GM18520 (cell line): ENCODE data around the gene NCOR1.
"Not testable (repeated sequence)": the region's sequence is repeated elsewhere in the genome, so short reads cannot be mapped to it uniquely, and the experiment has no call there.

ENCODE experiments used
- ATAC-seq: cut with Tn5 transposase; IDR thresholded peaks from one replicate; pipeline ENCODE4 v1.9.1; 2021; ENCODE audit not compliant: unreplicated experiment

Gene NCOR1

DNA sequence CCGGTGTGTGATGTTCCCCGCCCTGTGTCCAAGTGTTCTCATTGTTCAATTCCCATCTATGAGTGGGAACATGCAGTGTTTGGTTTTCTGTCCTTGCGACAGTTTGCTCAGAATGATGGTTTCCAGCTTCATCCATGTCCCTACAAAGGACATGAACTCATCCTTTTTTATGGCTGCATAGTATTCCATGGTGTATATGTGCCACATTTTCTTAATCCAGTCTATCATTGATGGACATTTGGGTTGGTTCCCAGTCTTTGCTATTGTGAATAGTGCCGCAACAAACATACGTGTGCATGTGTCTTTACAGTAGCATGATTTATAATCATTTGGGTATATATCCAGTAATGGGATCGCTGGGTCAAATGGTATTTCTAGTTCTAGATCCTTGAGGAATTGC lies 63.0 kb downstream of the NCOR1 start:
- ATAC-seq, result not testable (repeated sequence)

DNA sequence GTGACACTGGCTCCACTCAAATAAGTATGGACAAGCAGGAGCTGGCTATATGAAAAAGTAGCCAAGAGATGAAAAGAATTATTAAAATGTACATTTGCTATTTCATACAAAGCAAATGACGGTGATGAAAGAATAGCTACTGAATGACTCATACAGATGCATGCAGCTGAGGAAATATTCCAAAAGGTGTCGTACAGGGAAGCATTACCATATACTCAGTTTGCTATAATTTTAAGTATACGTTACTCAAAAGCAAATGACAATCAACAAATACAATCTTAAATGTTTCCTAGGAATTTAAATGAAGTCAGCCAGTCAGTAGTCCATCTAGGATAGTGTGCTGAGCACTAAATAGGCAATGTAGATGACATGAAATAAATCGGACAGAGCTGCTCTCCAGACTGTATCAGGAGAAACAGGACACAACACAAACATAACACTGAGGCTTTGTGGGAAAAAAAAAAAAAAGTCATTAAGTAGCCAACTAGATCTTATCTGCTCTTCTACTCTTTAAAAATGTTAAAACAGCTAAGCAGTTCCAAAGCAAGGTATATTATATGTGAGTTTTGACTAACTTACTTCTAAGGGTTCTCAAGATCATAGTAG lies 65.0 kb downstream of the NCOR1 start:
- ATAC-seq, result no peak

DNA sequence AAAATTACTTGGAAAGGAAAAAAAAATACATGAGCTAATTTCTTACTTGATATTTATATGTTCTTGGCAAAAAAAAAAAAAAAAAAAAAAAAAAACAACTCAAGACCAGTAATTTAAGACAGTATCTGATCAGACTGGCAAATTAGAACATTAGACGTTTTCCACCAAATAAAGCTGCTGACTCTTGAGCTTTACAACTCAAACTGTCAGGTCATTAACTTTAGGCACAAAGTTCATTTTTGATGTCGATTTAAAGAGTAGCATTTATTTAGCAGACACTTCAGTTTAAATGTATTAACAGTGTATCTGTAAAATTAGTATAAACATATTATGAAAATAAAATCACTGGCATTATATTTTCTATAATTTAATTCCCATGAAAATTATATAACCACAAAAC lies 66.7 kb downstream of the NCOR1 start:
- no peak for ATAC-seq

DNA sequence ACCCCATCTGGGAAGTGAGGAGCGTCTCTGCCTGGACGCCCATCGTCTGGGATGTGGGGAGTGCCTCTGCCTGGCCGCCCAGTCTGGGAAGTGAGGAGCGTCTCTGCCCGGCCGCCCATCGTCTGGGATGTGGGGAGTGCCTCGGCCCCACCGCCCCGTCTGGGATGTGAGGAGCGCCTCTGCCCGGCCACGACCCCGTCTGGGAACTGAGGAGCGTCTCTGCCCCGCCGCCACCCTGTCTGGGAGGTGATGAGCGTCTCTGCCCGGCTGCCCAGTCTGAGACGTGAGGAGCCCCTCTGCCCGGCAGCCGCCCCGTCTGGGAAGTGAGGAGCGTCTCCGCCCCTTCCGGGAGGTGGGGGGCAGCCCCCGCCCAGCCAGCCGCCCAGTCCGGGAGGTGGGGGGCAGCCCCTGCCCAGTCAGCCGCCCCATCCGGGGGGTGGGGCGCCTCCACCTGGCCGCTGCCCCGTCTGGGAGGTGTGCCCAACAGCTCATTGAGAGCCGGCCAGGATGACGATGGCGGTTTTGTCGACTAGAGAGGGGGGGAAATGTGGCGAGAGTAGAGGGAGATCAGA lies 69.9 kb downstream of the NCOR1 start:
- ATAC-seq, result not testable (repeated sequence)

DNA sequence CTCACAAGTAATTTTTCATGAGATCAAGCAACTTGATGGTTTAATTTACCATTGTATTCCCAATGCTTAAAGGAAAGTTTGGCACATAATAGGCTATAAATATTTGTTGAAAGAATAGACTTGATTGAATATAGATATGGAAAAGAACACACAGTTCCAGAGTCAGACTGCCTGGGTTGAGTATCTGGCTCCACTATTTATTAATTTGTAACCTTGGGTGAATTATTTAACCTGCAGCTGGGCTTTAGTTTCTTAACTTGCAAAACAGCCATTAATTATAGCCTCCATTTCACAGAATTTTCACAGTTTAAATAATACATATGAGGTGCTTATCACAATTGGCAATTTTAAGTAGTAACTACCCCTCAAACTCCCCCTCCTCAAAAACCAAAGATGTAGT lies 73.6 kb downstream of the NCOR1 start:
- no peak for ATAC-seq

DNA sequence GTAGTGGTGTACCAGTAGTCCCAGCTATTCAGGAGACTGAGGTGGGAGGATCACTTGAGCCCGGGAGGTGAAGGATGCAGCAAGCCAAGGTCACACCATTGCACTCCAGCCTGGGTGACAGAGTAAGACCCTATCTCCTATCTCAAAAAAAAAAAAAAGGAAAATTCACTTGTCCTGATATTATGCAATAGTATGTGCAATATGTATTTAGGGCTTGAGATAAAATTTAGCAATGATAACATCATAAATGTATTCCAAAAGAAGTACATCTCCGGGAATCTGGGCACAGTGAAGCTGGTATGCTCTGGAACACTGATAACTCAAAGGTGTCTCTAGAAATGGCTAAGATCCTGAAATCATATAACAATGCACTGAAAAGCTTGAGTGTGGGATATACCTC lies 74.5 kb downstream of the NCOR1 start:
- ATAC-seq, result no peak

DNA sequence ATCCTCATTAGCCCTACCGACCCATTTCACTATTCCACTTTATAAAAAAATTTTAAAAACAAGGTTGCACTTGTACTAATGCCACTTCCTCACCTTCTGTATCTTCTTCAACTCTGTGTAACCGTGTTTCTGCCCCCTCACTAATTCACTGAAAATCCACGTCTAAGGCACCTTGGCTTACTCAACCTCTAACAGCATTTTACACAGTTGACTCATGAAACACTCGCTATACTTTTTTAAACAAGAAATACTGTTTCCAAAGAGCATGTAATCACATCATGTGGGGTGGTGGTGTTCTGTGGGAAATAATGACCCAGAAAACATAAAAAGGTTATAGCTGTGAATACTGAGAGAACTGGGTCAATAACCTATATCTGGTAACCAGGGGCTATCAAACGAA lies 79.9 kb downstream of the NCOR1 start:
- no peak for ATAC-seq

DNA sequence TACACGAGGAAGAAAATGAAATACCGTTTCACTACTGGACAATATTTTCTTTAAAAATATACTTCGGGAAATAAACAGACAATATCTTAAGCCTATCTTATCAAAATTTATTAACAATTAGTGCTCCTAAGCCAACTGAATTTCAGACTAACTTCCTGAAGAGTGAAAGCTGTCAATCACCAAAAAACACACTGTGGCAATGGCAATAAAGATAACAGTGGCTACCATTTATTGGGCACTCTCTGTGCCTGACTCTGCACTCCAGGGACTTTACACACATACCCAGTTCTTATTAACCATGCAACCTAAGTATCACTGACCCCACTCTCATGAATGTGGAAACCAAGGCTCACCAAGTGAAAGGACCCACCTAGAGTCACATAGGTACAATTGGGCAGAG lies 83.7 kb downstream of the NCOR1 start:
- no peak for ATAC-seq

DNA sequence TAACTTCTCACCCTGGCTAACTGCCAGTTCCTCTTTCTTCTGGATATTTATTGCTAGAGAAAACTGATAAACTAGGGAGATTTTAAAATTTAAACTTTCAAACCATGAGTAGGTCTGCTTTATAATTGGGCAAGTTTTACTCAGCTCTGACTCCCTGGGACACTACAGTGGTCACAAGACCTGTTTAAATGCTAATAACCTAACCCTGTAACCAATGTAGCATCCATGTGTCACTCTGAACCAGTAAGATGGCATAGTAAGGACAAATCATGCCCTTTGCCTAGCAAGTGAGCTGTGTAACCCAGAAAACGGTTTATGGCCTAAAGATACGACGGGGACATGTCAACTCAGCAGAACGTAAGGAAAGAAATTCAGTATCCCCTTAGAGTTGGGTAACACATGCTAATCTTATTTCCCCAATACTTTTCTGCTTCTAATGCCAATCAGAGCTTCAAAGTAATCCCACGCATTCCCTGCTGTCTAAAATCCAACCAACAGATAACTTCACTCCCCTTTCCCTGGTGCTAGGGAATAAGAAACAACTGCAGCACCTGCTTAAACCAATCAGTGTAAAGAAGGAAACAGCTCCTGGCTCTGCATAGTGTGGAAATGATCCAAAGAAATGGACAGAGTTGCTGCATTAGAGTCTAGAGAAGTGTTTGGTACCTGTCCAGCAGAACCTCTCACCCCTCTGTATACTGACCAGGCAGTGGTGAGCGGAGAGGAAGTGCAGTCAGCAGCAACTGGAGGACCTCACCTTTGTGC lies 85.7 kb downstream of the NCOR1 start:
- no peak for ATAC-seq

DNA sequence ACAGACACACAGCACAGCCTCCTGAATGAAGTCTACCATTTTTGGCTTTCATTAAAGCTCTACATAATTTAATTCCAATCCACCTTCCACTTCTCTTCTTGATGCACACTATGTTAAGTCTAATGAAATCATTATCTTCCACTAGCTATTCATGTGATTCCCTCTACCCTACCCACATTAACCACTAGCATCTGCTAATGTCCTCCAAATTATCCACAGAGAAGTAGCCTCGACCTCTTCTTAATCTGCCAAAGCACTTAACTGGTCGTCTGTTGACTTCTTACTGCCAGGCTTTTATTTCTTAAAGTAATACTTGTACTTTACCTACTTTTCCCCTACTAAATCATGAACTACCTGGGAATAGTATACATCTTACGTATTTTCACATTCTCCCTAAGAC lies 91.8 kb downstream of the NCOR1 start:
- ATAC-seq, result no peak

DNA sequence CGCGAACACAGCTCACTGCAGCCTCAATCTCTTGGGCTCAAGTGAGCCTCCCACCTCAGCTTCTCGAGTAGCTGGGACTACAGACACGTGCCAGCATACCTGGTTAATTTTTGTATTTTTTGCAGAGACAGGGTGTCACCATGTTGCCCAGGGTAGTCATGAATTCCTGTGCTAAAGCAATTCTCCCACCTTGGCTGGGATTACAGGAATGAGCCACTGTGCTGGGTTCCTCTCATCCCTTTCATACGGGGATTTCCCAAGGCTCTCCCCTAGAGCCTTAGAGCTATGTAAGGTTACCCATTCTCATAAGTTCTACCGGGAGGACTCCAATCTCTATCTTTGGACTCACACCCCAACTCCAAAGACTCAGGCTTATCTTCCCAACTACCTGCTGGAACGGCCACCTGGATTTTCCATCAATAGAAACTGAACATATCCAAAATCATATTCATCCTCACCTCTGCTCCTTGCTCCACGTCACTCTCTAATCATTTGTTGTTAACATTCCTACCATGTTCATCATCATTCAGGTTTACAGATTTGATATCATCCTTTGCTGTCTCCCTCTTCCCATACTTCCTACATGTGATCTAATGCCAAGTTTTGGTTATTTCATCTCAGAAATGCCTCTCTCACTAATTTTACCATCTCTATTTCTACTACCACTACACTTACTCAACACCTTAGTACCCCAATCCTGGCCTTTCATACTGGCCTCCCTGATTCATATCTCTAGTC lies 92.5 kb downstream of the NCOR1 start:
- ATAC-seq, result no peak

DNA sequence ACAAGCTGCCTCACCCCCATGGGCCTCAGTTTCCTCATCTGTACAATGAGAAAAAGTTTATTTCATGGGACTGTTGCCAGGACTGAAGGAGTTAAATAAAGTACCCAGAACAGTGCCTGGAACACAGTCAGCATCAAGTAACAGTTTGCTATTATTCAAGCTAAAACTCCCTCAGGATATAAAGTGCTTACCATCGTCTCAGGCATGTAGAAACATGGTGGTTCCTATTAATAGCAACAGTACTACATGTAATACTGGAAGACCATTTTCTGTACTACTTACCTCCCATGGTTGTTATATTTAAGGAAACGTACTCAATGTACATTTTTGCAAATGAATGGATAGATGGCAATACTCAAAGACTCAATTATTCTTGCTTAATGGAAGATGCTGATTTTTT lies 93.4 kb downstream of the NCOR1 start:
- no peak for ATAC-seq

DNA sequence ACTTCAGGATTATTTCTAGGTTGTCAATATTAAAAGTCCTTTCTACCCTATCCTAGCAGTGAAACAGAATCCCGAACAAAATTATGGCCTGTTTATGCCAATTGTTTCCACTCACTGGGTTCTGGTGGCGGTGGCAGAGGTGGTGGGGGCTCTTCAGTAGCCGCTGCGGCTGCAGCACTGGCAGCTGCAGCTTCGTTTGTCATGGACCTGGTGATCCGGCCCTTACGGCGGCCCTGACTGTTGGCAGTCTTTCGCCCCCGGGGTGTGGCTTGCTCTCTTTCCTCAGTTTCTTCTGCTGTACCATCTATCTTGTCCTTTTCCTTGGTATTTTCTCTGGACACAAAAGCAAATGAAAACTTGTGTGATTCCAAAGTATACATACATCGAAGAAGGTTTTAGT lies 94.4 kb downstream of the NCOR1 start:
- ATAC-seq, result no peak

DNA sequence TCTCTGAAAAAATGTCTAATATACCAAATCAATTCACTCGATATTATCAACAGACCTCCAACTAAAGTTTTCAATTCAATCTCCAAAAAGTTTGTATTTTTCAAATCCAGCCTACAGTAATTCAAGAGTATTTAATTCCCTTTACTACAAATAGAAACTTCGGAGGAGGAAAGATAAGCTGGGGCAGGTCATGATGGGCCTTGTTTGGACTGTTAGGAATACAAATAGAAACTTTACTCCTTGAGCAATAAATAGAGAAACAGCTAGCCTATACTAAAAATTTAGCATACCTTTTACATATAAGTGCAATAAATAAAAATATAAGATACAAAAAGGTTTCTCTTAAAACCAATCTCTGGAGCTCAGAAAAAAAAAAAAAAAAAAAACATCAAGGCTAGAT lies 98.2 kb downstream of the NCOR1 start:
- ATAC-seq, result no peak

DNA sequence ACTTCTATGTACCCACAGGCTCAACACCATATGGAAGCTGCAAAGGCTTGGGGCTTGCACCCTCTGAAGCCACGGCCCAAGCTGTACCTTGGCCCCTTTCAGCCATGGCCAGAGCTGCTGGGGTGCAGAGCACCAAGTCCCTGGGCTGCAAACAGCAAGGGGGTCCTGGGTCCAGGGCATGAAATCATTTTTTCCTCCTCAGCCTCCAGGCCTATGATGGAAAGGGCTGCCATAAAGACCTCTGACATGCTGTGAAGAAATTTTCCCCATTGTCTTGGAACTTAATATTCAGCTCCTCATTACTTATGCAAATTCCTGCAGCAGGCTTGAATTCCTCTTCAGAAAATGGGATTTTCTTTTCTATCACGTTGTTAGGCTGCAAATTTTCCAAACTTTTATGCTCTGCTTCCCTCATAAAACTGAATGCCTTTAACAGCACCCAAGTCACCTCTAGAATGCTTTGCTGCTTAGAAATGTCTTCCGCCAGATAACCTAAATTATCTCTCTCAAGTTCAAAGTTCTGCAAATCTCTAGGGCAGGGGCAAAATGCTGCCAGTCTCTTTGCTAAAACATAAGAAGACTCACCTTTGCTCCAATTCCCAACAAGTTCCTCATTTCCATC lies 100.1 kb downstream of the NCOR1 start:
- not testable (repeated sequence) for ATAC-seq

DNA sequence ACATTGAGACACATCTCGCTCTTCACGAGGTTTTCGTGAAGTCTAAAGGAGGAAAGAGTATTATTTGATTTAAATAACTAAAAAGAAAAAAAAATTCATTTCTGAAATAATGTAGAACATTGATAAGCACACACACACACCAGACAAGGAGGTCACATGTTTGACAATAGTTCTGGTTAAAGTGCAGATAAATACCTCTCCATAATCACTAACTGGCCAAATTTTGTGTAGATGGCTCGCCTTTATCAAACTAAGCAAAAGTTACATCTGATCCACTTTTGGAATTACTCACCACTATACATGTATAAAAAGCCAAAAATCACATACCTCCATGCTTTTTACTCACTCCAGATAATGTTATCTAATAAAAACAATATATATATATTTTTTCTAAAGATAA lies 106.5 kb downstream of the NCOR1 start:
- ATAC-seq, result no peak

DNA sequence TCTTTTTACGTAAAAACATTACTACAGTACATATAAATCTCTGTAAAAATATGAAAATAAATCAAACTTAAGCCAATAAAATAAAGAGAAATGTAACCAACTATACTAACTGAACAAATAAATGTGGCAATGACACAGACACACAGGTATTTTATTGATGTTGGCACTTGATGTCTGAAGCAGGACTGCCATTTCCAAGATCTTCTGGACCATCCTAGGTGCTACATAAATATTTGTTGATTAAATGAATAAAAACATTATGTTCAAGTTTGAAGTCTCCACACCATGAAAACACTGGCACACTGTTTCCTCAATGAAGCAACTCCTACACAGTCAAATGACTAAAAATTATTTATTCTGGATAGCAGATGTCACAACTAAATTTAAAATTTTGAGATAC lies 106.9 kb downstream of the NCOR1 start:
- ATAC-seq, result no peak

DNA sequence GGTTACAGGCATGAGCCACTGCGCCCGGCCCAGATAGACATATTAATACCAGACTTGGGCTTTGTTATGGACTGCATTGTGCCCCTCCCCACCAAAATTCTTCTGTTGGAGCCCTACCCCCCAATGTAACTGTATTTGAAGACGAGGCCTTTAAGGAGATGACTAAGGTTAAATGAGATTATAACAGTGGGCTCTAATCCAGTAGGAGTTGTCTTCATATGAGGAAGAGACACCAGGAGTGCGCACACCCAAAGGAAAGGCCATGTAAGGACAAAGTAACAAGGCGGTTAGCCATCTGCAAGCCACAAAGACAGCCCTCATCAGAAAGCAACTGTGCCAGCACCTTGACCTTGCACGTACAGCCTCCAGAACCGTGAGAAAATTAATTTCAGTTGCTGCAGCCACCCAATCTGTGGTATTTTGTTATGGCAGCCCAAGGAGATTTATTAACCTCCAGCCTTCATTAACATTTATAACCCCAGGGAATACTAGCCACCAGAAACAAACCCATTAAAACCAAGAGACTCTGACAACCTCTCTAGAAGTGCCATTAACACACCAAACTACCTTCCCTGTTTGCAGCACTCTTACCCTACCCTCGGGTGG lies 108.1 kb downstream of the NCOR1 start:
- ATAC-seq, result no peak

DNA sequence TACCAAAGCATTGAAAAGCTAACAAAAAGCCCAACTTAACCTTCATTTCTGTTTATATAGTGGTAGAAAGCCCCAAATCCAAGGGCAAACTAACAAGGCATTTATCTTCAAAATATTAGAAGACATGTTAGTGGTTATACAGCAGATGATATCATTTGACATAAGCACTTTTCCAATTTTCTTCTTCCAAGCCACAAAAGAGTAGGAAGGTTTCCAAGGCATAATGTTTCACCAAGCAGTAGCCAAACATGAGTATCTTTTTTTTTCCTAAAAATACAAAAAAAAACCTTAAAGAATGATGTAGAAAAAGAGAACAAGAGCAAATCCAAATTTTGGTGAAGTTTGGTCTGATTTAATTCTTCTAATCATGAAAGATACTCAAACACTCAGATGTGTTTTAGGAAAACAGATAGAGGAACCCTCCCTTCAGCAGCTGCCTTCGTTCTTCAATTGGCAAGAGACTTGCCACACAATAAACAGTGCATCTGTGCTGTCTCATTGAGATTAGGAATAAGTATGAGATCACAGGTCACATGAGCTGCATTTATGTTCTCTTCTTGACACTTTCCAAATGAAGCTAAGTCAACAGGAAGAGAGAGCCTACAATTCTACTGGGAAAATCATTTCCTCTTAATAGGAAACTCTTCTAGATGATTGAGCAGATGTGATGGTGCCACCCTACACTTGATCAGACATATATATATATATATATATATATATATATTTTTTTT lies 109.0 kb downstream of the NCOR1 start:
- ATAC-seq, result no peak

DNA sequence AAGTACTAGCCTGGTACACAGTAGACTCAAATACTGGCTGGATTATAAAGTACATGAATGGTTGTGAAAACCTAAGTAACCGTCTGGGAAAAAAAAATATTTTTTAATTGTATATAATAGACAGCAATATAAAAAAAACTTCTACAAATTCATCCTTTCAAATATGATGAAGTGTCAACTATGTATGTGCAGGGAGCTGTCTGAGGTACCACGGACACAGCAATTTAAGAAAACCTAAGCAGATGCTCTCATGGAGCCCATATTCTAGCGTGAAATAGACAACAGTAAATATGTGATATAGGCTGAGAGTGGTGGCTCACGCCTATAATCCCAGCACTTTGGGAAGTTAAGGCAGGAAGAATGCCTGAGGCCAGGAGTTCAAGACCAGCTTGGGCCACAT lies 111.1 kb downstream of the NCOR1 start:
- no peak for ATAC-seq
